GM23338 (cell line): Measurements from ENCODE around the gene FBP1. TPM values are rescaled to one million over a fixed set of nuclear protein-coding genes. Genes with fewer than 3 reads are reported as not detected.

Experiments
- ATAC-seq: fragments of 200-7000 bp; cut with Tn5 transposase; 3 replicates; pipeline ENCODE4 v1.9.1; 2020
- DNase-seq: peaks from one replicate; pipeline ENCODE4 v3.0.0-alpha.2; 2015; ENCODE audit warnings: low spot score
- H2AFZ ChIP-seq: fragments of 200-600 bp; sonication (generic); 2 replicates; pipeline ENCODE4 v1.8.0; 2016; ENCODE audit warnings: antibody characterized with exemption, mild to moderate bottlenecking, moderate library complexity
- H3F3A ChIP-seq: fragments of 200-600 bp; sonication (generic); replicated peaks from 2 replicates; pipeline ENCODE4 v1.8.0; 2017; ENCODE audit warnings: antibody characterized with exemption, mixed run types, low read depth
- H3K27ac ChIP-seq: fragments of 200-600 bp; sonication (generic); 2 replicates; pipeline ENCODE4 v1.6.1; 2016; ENCODE audit warnings: low read depth
- H3K27me3 ChIP-seq: fragments of 200-600 bp; sonication (generic); 2 replicates; pipeline ENCODE4 v1.8.0; 2016; ENCODE audit warnings: mild to moderate bottlenecking, mixed run types, moderate library complexity; ENCODE audit not compliant: insufficient read depth
- H3K36me3 ChIP-seq: fragments of 200-600 bp; sonication (generic); 2 replicates; pipeline ENCODE4 v1.8.0; 2016; ENCODE audit warnings: mild to moderate bottlenecking; ENCODE audit not compliant: insufficient read depth
- H3K4me1 ChIP-seq: fragments of 200-600 bp; sonication (generic); 2 replicates; pipeline ENCODE4 v1.8.0; 2016; ENCODE audit warnings: mild to moderate bottlenecking, moderate library complexity; ENCODE audit not compliant: insufficient read depth
- H3K4me2 ChIP-seq: fragments of 200-600 bp; sonication (generic); 2 replicates; pipeline ENCODE4 v1.7.1; 2017; ENCODE audit warnings: mixed run types
- H3K4me3 ChIP-seq: fragments of 200-600 bp; sonication (generic); 2 replicates; pipeline ENCODE4 v1.6.1; 2016; ENCODE audit warnings: mixed run types
- H3K79me2 ChIP-seq: fragments of 200-600 bp; sonication (generic); replicated peaks from 2 replicates; pipeline ENCODE4 v1.8.0; 2017; ENCODE audit warnings: mild to moderate bottlenecking; ENCODE audit not compliant: insufficient read depth
- H3K9me2 ChIP-seq: fragments of 200-600 bp; sonication (generic); 2 replicates; pipeline ENCODE4 v1.8.0; 2017; ENCODE audit not compliant: insufficient read depth
- H4K20me1 ChIP-seq: fragments of 200-600 bp; sonication (generic); replicated peaks from 2 replicates; pipeline ENCODE4 v1.8.0; 2017; ENCODE audit warnings: mild to moderate bottlenecking; ENCODE audit not compliant: insufficient read depth
- H3K27ac Mint-ChIP-seq: 2 replicates; pipeline ENCODE4 v1.8.0; 2020; ENCODE audit warnings: inconsistent platforms, mild to moderate bottlenecking, moderate library complexity, mixed read lengths
- H3K27me3 Mint-ChIP-seq: 3 replicates; pipeline ENCODE4 v1.8.0; 2022; ENCODE audit warnings: low read depth, mild to moderate bottlenecking, moderate library complexity, mixed read lengths, inconsistent platforms; ENCODE audit not compliant: insufficient read depth, poor library complexity
- H3K36me3 Mint-ChIP-seq: 3 replicates; pipeline ENCODE4 v1.8.0; 2021; ENCODE audit warnings: low read depth, mild to moderate bottlenecking, inconsistent platforms, moderate library complexity, mixed read lengths
- H3K4me1 Mint-ChIP-seq: 3 replicates; pipeline ENCODE4 v1.8.0; 2020; ENCODE audit warnings: mild to moderate bottlenecking, inconsistent platforms, mixed read lengths
- H3K4me3 Mint-ChIP-seq: 3 replicates; pipeline ENCODE4 v1.8.0; 2021; ENCODE audit warnings: moderate library complexity, mild to moderate bottlenecking, inconsistent platforms, mixed read lengths
- H3K9me3 Mint-ChIP-seq: 3 replicates; pipeline ENCODE4 v1.8.0; 2020; ENCODE audit warnings: moderate library complexity, mild to moderate bottlenecking, inconsistent platforms, mixed read lengths
- CREB1 ChIP-seq: fragments of 250-450 bp; sonication (Bioruptor Pico); IDR thresholded peaks from 2 replicates; pipeline ENCODE4 v1.5.0; 2020; ENCODE audit warnings: low read depth, mild to moderate bottlenecking, moderate library complexity
- EZH2 ChIP-seq: fragments of 200-600 bp; sonication (generic); IDR thresholded peaks from one replicate; pipeline ENCODE4 v1.8.0; 2017; ENCODE audit warnings: antibody characterized with exemption, mild to moderate bottlenecking, low read depth; ENCODE audit not compliant: unreplicated experiment
- JUNB ChIP-seq: IDR thresholded peaks from one replicate; pipeline ENCODE4 v1.6.1; 2016; ENCODE audit warnings: antibody characterized with exemption; ENCODE audit not compliant: unreplicated experiment
- NANOG ChIP-seq: IDR thresholded peaks from 2 replicates; pipeline ENCODE4 v1.6.1; 2016; ENCODE audit warnings: antibody characterized with exemption, borderline replicate concordance
- POLR2AphosphoS5 ChIP-seq: IDR thresholded peaks from 2 replicates; pipeline ENCODE4 v1.6.1; 2016; ENCODE audit warnings: antibody characterized with exemption, low read depth
- polyA plus RNA-seq: library from polyadenylated mRNA; unstranded; fragments of >200 nt; fragmentation: Nextera tagmentation; extraction: Ambion mirVana; gene quantifications from 2 replicates; pipeline ENCODE4 v1.2.1, GENCODE V29; 2016
- total RNA-seq: library from RNA; depleted of rRNA; stranded (reverse); fragments of >200 nt; shearing (Covaris generic); gene quantifications from 2 replicates; pipeline ENCODE4 v1.2.3, GENCODE V29; 2014
- TF ChIP-seq, protein P1 (sequence below): fragments of 250-450 bp; sonication (Bioruptor Pico); IDR thresholded peaks from 2 replicates; pipeline ENCODE4 v1.5.0; 2020; ENCODE audit warnings: mild to moderate bottlenecking, moderate library complexity
- TF ChIP-seq, protein P2 (sequence below), 2 experiments: fragments of 200-600 bp in 1 of 2; sonication (generic) in 1 of 2; conservative IDR thresholded peaks; 2 replicates each; pipeline versions ENCODE4 v1.5.1 to v1.6.1; 2016 to 2017; ENCODE audit warnings: antibody characterized with exemption in 2 of 2, low read depth in 2 of 2, mild to moderate bottlenecking in 2 of 2, moderate library complexity in 1 of 2

Gene FBP1
- total and polyA plus RNA-seq, 2 experiments from 2014 or later: 3.0 to 3.3 TPM

DNA sequence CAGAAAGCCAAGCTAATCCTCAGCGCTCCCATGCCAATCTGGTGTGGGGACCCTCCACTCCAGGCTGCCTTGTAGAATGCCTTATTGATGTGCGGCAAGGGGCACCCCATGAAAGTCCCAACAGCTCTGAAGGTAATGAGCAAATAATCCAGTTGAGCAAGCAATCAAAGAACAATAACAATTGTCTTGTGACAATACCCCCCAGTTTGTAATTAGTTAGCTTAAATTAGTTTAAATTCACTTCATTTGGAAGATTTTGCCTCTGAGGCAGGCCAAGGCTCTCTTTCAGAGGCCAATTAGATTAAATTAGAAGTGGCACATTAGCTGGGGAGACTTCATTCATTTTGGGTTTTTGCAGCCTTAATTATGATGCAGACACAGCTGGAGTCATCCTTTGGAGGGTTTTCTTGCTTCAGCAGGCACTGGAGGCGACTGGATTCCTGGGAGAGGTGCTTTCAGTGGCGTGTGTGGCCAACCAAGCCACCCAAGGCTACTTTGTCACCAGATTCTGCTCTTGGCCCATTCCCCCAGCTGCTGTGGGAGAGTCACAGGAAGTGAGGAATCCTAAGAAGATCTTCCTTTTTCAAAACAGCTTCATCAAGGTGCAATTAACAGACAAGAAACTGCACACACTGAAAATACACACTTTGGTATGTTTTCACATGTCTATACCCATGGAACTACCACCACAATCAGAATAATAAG is 17.9 kb upstream of the FBP1 start (continued):
- TF ChIP-seq, protein P1, sequence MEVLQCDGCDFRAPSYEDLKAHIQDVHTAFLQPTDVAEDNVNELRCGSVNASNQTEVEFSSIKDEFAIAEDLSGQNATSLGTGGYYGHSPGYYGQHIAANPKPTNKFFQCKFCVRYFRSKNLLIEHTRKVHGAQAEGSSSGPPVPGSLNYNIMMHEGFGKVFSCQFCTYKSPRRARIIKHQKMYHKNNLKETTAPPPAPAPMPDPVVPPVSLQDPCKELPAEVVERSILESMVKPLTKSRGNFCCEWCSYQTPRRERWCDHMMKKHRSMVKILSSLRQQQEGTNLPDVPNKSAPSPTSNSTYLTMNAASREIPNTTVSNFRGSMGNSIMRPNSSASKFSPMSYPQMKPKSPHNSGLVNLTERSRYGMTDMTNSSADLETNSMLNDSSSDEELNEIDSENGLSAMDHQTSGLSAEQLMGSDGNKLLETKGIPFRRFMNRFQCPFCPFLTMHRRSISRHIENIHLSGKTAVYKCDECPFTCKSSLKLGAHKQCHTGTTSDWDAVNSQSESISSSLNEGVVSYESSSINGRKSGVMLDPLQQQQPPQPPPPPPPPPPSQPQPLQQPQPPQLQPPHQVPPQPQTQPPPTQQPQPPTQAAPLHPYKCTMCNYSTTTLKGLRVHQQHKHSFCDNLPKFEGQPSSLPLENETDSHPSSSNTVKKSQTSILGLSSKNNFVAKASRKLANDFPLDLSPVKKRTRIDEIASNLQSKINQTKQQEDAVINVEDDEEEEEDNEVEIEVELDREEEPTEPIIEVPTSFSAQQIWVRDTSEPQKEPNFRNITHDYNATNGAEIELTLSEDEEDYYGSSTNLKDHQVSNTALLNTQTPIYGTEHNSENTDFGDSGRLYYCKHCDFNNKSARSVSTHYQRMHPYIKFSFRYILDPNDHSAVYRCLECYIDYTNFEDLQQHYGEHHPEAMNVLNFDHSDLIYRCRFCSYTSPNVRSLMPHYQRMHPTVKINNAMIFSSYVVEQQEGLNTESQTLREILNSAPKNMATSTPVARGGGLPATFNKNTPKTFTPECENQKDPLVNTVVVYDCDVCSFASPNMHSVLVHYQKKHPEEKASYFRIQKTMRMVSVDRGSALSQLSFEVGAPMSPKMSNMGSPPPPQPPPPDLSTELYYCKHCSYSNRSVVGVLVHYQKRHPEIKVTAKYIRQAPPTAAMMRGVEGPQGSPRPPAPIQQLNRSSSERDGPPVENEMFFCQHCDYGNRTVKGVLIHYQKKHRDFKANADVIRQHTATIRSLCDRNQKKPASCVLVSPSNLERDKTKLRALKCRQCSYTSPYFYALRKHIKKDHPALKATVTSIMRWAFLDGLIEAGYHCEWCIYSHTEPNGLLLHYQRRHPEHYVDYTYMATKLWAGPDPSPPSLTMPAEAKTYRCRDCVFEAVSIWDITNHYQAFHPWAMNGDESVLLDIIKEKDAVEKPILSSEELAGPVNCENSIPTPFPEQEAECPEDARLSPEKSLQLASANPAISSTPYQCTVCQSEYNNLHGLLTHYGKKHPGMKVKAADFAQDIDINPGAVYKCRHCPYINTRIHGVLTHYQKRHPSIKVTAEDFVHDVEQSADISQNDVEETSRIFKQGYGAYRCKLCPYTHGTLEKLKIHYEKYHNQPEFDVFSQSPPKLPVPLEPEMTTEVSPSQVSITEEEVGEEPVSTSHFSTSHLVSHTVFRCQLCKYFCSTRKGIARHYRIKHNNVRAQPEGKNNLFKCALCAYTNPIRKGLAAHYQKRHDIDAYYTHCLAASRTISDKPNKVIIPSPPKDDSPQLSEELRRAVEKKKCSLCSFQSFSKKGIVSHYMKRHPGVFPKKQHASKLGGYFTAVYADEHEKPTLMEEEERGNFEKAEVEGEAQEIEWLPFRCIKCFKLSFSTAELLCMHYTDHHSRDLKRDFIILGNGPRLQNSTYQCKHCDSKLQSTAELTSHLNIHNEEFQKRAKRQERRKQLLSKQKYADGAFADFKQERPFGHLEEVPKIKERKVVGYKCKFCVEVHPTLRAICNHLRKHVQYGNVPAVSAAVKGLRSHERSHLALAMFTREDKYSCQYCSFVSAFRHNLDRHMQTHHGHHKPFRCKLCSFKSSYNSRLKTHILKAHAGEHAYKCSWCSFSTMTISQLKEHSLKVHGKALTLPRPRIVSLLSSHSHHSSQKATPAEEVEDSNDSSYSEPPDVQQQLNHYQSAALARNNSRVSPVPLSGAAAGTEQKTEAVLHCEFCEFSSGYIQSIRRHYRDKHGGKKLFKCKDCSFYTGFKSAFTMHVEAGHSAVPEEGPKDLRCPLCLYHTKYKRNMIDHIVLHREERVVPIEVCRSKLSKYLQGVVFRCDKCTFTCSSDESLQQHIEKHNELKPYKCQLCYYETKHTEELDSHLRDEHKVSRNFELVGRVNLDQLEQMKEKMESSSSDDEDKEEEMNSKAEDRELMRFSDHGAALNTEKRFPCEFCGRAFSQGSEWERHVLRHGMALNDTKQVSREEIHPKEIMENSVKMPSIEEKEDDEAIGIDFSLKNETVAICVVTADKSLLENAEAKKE (CRISPR knock-in tag): no peak
- TF ChIP-seq, protein P2, sequence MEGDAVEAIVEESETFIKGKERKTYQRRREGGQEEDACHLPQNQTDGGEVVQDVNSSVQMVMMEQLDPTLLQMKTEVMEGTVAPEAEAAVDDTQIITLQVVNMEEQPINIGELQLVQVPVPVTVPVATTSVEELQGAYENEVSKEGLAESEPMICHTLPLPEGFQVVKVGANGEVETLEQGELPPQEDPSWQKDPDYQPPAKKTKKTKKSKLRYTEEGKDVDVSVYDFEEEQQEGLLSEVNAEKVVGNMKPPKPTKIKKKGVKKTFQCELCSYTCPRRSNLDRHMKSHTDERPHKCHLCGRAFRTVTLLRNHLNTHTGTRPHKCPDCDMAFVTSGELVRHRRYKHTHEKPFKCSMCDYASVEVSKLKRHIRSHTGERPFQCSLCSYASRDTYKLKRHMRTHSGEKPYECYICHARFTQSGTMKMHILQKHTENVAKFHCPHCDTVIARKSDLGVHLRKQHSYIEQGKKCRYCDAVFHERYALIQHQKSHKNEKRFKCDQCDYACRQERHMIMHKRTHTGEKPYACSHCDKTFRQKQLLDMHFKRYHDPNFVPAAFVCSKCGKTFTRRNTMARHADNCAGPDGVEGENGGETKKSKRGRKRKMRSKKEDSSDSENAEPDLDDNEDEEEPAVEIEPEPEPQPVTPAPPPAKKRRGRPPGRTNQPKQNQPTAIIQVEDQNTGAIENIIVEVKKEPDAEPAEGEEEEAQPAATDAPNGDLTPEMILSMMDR (conservative IDR thresholded peaks at IDR 0.05; ENCODE audit: low read depth in 2 of 2): no peak
- no peak for TF ChIP-seq JUNB
- TF ChIP-seq CREB1 (CRISPR knock-in tag): no peak
- no peak for TF ChIP-seq EZH2

DNA sequence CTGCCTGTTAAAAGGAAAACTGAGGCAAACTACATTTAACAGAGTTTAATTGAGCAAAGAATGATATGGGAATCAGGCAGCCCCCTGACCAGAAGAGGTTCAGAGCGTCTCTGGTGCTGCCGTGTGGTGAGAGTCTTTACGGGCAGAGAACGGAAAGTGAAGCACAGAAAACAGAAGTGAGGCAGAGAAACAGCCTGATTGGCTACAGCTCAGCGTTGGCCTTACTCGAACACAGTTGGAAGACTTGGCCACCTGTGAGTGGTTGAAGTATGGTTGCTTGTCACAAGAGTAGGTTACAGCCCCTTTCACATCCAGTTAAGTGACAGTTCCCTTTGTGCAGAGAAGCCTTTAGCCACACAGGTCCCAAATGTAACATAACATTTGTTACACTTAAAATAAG is 16.9 kb upstream of the FBP1 start:
- H3K79me2 ChIP-seq: no peaks in the 10 kb centered on the region
- H3K27me3 ChIP-seq: no peaks in the 10 kb centered on the region
- ATAC-seq: peak; percentile 78
- peaks cover 6% of the 10 kb centered on the region for H3K4me1 ChIP-seq
- no peak overlapping the region for H3K4me3 ChIP-seq
- Mint-ChIP-seq H3K4me3 (no peak overlapping the region), H3K4me1 (peaks cover 22% of the 10 kb centered on the region), H3K27me3 (peaks cover 4% of the 10 kb centered on the region), H3K36me3 (no peaks in the 10 kb centered on the region; the same call in 1 of the 3 replicates), H3K27ac (no peak overlapping the region), H3K9me3 (no peaks in the 10 kb centered on the region)
- no peaks in the 10 kb centered on the region for H4K20me1 ChIP-seq
- no peak overlapping the region for H3K27ac ChIP-seq
- H3K4me2 ChIP-seq: no peak overlapping the region
- H3F3A ChIP-seq: no peaks in the 10 kb centered on the region
- H3K36me3 ChIP-seq: no peaks in the 10 kb centered on the region
- DNase-seq: peak; percentile 24
- peak overlapping the region; percentile 86; the same call in 1 of the 2 replicates for H2AFZ ChIP-seq
- H3K9me2 ChIP-seq: no peaks in the 10 kb centered on the region
- TF ChIP-seq POLR2AphosphoS5: no peak
- TF ChIP-seq, protein P1 (CRISPR knock-in tag): no peak
- no peak for TF ChIP-seq NANOG
- no peak for TF ChIP-seq CREB1 (CRISPR knock-in tag)
